Measurements from ENCODE around the gene SRGAP2B.
"Not testable (repeated sequence)": the region's sequence is repeated elsewhere in the genome, so short reads cannot be mapped to it uniquely, and the experiment has no call there.

The SRGAP2B gene

GRCh38 chr1:145082483-145083255 lies 12.5 kb downstream of the SRGAP2B start:
- not testable (repeated sequence) for H3K27ac ChIP-seq

- not testable (repeated sequence) for H3K27ac ChIP-seq
These were observed 14.9 kb downstream of the SRGAP2B start for GRCh38 chr1:145080193-145080592.

- not testable (repeated sequence) for H3K27ac ChIP-seq
These were observed 15.4 kb downstream of the SRGAP2B start for GRCh38 chr1:145079737-145080136.

- H3K27ac ChIP-seq, result not testable (repeated sequence)
These were observed 16.2 kb downstream of the SRGAP2B start for GRCh38 chr1:145078787-145079370.

- not testable (repeated sequence) for H3K27ac ChIP-seq
These were observed 17.0 kb downstream of the SRGAP2B start for GRCh38 chr1:145077872-145078786.

GRCh38 chr1:145076877-145077276 lies 18.3 kb downstream of the SRGAP2B start:
- not testable (repeated sequence) for H3K27ac ChIP-seq

GRCh38 chr1:145074021-145074559 lies 21.0 kb downstream of the SRGAP2B start:
- not testable (repeated sequence) for H3K27ac ChIP-seq

GRCh38 chr1:145071569-145071968 lies 23.6 kb downstream of the SRGAP2B start:
- H3K27ac ChIP-seq, result not testable (repeated sequence)

GRCh38 chr1:145066486-145066885 lies 28.6 kb downstream of the SRGAP2B start:
- not testable (repeated sequence) for H3K27ac ChIP-seq

GRCh38 chr1:145065194-145065826 lies 29.8 kb downstream of the SRGAP2B start:
- H3K27ac ChIP-seq, result not testable (repeated sequence)

GRCh38 chr1:145063941-145064648 lies 31.0 kb downstream of the SRGAP2B start:
- H3K27ac ChIP-seq, result not testable (repeated sequence)

GRCh38 chr1:145063285-145063684 lies 31.8 kb downstream of the SRGAP2B start:
- H3K27ac ChIP-seq, result not testable (repeated sequence)

GRCh38 chr1:145058184-145058583 lies 36.9 kb downstream of the SRGAP2B start:
- not testable (repeated sequence) for H3K27ac ChIP-seq

- H3K27ac ChIP-seq, result not testable (repeated sequence)
These were observed 39.8 kb downstream of the SRGAP2B start for GRCh38 chr1:145055217-145055760.

GRCh38 chr1:145053428-145053827 lies 41.7 kb downstream of the SRGAP2B start:
- not testable (repeated sequence) for H3K27ac ChIP-seq

GRCh38 chr1:145052019-145052776 lies 42.9 kb downstream of the SRGAP2B start:
- H3K27ac ChIP-seq, result not testable (repeated sequence)

GRCh38 chr1:145048181-145048856 lies 46.8 kb downstream of the SRGAP2B start:
- H3K27ac ChIP-seq, result not testable (repeated sequence)

- H3K27ac ChIP-seq, result not testable (repeated sequence)
These were observed 47.6 kb downstream of the SRGAP2B start for GRCh38 chr1:145047553-145047952.

GRCh38 chr1:145045571-145046273 lies 49.4 kb downstream of the SRGAP2B start:
- not testable (repeated sequence) for H3K27ac ChIP-seq

Data from 22Rv1 (cell line).